Measurements from ENCODE around the gene YTHDF2.
"Not testable (repeated sequence)": the region's sequence is repeated elsewhere in the genome, so short reads cannot be mapped to it uniquely, and the experiment has no call there.

Gene YTHDF2

GRCh38 chr1:28759257-28759656 lies 22.5 kb downstream of the YTHDF2 start:
- in situ Hi-C loops (cut with MboI; ENCODE audit: low pct_unique_long_range_greater_than_20kb, low sequenced_read_pairs, unreplicated experiment) = no loop called here
- no peak for TF ChIP-seq CTCF (IDR thresholded peaks at IDR 0.05; ENCODE audit: extremely low read depth, insufficient read depth, missing control alignments)
- DNase-seq (ENCODE audit: low spot score) = no peak

- DNase-seq (ENCODE audit: low spot score) = no peak
- in situ Hi-C loops (cut with MboI; ENCODE audit: low pct_unique_long_range_greater_than_20kb, low sequenced_read_pairs, unreplicated experiment) = no loop called here
- TF ChIP-seq CTCF (IDR thresholded peaks at IDR 0.05; ENCODE audit: extremely low read depth, insufficient read depth, missing control alignments) = no peak
Measured at GRCh38 chr1:28761189-28761588, 24.4 kb downstream of the YTHDF2 start.

GRCh38 chr1:28766532-28767183 lies 29.9 kb downstream of the YTHDF2 start:
- TF ChIP-seq CTCF (IDR thresholded peaks at IDR 0.05; ENCODE audit: extremely low read depth, insufficient read depth, missing control alignments) = no peak
- in situ Hi-C loops (cut with MboI; ENCODE audit: low pct_unique_long_range_greater_than_20kb, low sequenced_read_pairs, unreplicated experiment) = no loop called here
- DNase-seq (ENCODE audit: low spot score) = no peak

GRCh38 chr1:28770601-28771165 lies 33.9 kb downstream of the YTHDF2 start:
- no peak for DNase-seq (ENCODE audit: low spot score)
- TF ChIP-seq CTCF (IDR thresholded peaks at IDR 0.05; ENCODE audit: extremely low read depth, insufficient read depth, missing control alignments) = no peak
- in situ Hi-C loops (cut with MboI; ENCODE audit: low pct_unique_long_range_greater_than_20kb, low sequenced_read_pairs, unreplicated experiment) = no loop called here

- DNase-seq (ENCODE audit: low spot score); in situ Hi-C loops (cut with MboI; ENCODE audit: low pct_unique_long_range_greater_than_20kb, low sequenced_read_pairs, unreplicated experiment): not testable (repeated sequence)
Measured at GRCh38 chr1:28771921-28772320, 35.2 kb downstream of the YTHDF2 start.

GRCh38 chr1:28773105-28773504 lies 36.4 kb downstream of the YTHDF2 start:
- no peak for DNase-seq (ENCODE audit: low spot score)
- TF ChIP-seq CTCF (IDR thresholded peaks at IDR 0.05; ENCODE audit: extremely low read depth, insufficient read depth, missing control alignments) = no peak
- in situ Hi-C loops (cut with MboI; ENCODE audit: low pct_unique_long_range_greater_than_20kb, low sequenced_read_pairs, unreplicated experiment) = no loop called here

GRCh38 chr1:28775121-28775942 lies 38.6 kb downstream of the YTHDF2 start:
- DNase-seq (ENCODE audit: low spot score) = peak; percentile 80

More at GRCh38 chr1:28775121-28775942, 38.6 kb downstream of the YTHDF2 start:
- in situ Hi-C loops (cut with MboI; ENCODE audit: low pct_unique_long_range_greater_than_20kb, low sequenced_read_pairs, unreplicated experiment) = no loop called here
- TF ChIP-seq CTCF (IDR thresholded peaks at IDR 0.05; ENCODE audit: extremely low read depth, insufficient read depth, missing control alignments) = no peak
